GM12874 (cell line): ENCODE measurements around the gene HSD17B11.

Experiments used
- CTCF ChIP-seq: IDR thresholded peaks from 2 replicates; pipeline ENCODE4 v1.5.1; 2011; ENCODE audit warnings: low read depth, mild to moderate bottlenecking, control low read depth, low read length, moderate library complexity; ENCODE audit not compliant: insufficient read depth

Gene HSD17B11

GRCh38 chr4:87391576-87392054 is 627 bp upstream of the HSD17B11 start:
- no peak for TF ChIP-seq CTCF

GRCh38 chr4:87390551-87390890 is 467 bp downstream of the HSD17B11 start:
- no peak for TF ChIP-seq CTCF

GRCh38 chr4:87388901-87389300 is 2.1 kb downstream of the HSD17B11 start:
- TF ChIP-seq CTCF = no peak

GRCh38 chr4:87387237-87387636 is 3.8 kb downstream of the HSD17B11 start:
- no peak for TF ChIP-seq CTCF

GRCh38 chr4:87382931-87383330 is 8.1 kb downstream of the HSD17B11 start:
- TF ChIP-seq CTCF = no peak

- no peak for TF ChIP-seq CTCF
These were observed 8.9 kb downstream of the HSD17B11 start for GRCh38 chr4:87382116-87382515.

GRCh38 chr4:87377816-87378215 is 13.2 kb downstream of the HSD17B11 start:
- no peak for TF ChIP-seq CTCF
